GM12891 (cell line): ENCODE measurements around the gene TEX55.
"Not testable (repeated sequence)": the region's sequence is repeated elsewhere in the genome, so short reads cannot be mapped to it uniquely, and the experiment has no call there.

Source experiments
- POLR2A ChIP-seq: IDR thresholded peaks from 2 replicates; pipeline ENCODE4 v1.6.1; 2011; ENCODE audit warnings: low read depth, low read length, control low read depth
- POLR2AphosphoS5 ChIP-seq: IDR thresholded peaks from 2 replicates; pipeline ENCODE4 v1.6.1; 2011; ENCODE audit warnings: low read depth, low read length, control low read depth
- TAF1 ChIP-seq: IDR thresholded peaks from 2 replicates; pipeline ENCODE4 v1.6.1; 2011; ENCODE audit warnings: low read depth, low read length, control low read depth

DNA sequence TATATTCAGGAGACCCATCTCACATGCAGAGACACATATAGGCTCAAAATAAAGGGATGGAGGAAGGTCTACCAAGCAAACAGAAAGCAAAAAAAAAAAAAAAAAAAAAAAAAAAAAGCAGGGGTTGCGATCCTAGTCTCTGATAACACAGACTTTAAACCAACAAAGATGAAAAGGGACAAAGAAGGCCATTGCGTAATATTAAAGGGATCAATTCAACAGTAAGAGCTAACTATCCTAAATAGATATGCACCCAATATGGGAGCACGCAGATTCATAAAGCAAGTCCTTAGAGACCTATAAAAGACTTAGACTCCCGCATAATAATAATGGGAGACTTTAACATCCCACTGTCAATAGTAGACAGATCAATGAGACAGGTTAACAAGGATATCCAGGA lies 13.7 kb upstream of the TEX55 start:
- TF ChIP-seq TAF1, POLR2A, POLR2AphosphoS5: not testable (repeated sequence)
